Measurements from ENCODE around the gene ATXN1. TPM values are rescaled to one million over a fixed set of nuclear protein-coding genes. Genes with fewer than 3 reads are reported as not detected.
"Not testable (repeated sequence)": the region's sequence is repeated elsewhere in the genome, so short reads cannot be mapped to it uniquely, and the experiment has no call there.

The ATXN1 gene
- total RNA-seq: 14.4 and 27.2 TPM in 2 replicates

DNA sequence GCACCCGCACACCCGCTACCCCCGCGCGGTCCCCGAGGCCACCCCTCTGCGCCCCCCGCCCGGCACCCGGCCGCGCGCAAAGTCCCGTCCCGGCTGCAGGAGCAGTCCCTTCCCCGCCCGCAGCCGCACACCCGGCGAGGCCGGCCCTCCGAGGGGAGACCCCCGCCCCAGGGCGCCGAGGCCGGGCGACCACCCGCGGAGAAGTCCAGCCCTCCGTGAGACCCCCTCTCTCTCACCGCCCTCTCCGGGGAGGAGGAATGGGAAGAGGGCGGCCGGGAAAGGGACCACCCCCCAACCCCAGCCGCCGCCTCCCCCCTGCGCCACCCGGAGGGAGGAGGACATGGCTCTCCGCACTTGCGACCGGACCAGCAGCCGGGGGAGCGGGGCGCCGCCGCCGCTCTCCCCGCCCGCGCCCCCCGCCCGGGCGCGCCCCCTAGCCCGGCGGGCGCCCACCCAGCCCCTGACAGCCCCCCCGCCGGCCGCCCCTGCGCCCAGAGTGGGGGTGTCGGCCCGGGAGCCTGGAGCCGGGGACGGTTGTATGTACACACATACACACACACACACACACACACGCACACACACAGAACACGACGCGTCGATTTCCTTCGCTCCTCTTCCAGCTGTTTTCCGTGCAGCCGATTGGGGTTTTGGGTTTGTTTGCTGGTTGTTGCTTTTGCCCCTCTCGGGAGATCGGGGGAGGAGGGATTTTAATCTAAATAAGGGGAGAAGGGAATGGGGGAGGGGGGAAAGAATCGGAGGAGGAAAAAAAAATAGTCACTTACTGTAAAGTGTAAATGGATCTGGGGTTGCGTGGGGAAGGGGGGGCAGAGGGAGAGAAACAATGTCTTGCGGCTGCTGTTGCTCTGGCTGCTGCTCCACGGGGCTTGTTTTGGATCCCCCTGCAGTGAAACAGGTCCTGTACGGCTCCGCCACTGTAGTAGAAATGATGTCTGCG, at the start of gene ATXN1:
Gene ATXN1 (minus strand): TSS at position 945 of the 955 bp plus-strand sequence.
- DNase-seq (ENCODE audit: low read depth): peak; percentile 44

DNA sequence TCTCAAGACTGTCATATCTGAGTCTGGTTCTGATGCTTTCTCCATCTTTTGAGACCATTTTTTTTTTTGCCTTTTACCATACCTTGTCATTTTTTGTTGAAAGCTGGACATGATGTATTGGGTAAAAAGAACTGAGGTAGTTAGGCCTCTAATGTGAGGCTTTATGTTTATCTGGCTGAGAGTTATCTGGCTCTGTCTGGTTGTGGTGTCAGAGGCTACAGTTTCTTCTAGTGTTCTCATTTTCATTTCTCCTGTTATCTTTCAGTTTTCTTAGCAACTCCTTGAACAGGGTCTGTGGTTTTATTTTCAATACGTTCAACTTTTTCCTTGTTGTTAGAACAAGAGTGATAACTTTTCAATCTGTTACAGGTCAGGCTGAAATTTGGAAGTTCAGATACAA, 49.2 kb upstream of the ATXN1 start:
- no peak for DNase-seq (ENCODE audit: low read depth)

DNA sequence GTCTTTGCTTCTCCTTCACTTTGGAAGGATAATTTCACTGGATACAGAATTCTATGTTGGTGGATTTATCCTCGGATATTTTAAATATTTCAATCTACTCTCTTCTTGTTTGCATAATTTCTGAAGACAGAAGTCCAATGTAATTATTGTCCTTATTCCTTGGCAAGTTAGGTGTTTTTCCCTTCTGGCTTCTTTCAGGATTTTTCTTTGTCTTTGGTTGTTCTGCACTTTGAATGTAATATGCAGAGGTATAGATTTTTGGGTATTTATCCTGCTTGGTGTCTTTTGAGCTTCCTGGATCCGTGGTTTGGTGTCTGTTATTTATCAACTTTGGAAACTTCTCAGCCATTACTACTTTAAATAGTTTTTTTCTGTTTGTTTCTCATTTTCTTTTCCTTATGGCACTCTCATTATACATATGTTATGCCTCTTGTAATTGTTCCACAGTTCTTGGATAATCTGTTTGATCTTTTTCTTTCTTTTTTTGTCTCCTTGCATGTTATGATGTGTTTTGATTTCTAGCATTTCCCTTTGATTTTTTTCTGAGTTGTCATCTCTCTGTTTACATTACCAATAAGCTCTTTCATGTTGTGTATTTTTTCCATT, 48.6 kb upstream of the ATXN1 start:
- no peak for DNase-seq (ENCODE audit: low read depth)

DNA sequence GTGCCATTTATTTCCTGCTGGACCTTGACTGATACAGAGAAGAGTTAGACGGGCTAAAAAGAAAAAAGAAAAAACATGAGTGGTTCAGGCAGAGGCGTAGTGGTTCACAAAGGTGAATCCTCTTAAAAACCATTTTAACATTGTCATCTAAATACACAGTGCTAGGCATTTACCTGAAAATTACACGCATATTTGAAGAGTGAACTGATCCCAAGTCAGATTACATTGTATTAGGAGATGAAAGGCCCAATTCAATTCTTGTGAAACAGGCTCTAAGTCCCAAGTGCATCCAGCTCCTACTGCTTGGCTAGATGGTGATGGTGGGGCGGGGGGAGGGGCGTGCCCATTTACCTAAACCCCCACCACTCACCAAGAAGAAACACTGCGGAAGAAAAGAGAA, 46.7 kb upstream of the ATXN1 start:
- DNase-seq (ENCODE audit: low read depth): no peak

DNA sequence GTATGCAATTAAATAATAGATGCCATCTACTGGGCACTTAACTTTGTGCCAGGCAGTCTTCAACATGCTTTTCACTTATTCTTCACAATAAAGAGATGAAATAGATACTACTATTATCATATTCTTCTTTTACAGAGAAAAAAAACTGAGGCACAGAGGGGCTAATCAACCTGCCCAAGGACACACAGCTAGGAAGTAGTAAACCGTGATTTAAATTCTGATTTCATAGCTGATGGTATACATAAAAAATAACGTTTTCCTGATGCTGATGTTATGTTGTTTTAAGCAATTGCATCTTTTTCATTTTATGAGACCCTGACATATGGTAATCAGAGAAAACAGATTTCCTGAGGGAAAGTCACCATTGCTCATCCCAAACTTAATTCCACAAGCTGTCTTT, 45.1 kb upstream of the ATXN1 start:
- no peak for DNase-seq (ENCODE audit: low read depth)

GRCh38 chr6:16805243-16805950, 44.1 kb upstream of the ATXN1 start:
- DNase-seq (ENCODE audit: low read depth): peak; percentile 69

DNA sequence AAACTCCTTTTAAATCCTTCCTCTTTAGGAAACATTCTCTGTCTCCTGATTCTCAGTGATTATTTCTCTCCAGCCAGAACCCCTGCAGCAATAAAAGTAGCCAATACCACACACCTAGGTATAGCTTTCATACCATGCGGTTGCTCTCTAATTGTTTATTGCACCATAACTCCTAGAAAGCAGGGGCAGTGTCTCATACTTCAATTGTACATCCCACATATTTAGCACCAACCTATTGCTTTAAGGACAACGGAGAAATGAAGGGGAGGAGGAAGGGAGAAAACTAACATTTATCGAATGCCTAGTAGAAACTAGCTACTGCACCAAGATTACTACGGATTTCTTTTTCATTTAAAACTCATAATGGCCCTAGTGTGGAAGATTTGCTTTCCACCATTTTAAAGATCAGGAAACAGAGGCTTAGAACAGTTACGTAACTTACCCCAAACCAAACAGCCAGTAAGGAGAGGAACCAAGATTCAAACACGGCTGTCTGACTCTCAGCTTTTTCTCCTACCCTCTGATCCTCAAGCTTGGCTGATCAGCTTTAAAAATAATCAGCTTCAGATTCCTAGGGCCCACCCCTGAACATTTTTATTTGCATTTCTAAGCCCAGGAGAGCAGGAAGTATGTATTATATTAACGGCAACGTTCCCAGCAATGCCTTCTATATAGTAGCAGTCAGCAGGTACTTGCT, 43.4 kb upstream of the ATXN1 start:
- DNase-seq (ENCODE audit: low read depth): no peak

DNA sequence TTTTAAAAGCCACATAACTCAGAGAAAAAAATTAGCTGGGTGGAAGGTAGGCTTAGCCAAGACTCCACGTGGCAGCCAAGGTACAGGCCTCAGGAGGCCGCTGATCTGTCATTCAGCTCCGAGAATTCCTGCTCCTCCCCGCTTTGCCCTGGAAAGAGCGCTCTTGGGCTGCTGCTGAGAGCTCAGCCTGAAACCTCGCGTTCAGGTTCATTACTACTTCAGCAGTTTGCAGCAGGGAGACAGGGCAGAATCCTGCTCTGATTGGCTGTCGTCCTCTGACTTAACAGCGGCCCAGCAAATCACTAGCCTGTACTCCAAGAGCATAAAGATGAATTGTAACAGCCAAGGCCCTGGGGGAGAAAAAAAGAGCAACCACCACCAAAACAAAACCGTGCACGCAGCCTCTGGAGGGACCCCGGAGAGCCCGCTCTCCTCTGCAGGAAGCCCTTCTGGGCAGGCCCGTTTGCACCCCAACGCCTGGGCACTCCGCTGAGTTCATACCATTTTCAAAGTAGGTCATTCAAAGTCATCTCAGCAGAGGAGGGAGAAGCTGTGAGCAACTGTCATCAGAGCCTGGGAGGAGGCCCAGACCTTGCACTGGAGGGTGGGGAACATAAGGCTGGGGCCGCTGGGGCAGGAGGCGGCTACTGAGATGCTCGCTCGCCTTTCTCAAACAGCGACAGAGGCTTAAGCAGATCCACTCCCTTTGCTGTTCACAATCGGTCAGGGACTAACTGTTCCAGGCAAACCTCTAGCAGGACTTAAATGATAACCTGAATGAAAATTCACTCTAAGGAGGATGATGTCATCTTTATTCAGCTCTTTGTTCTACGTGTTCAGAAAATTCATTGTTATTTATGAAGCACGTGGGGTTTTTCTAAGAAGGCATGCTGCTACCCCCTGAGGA, 42.3 kb upstream of the ATXN1 start:
- peak; percentile 81 for DNase-seq (ENCODE audit: low read depth)

GRCh38 chr6:16802071-16802470, 40.8 kb upstream of the ATXN1 start:
- no peak for DNase-seq (ENCODE audit: low read depth)

DNA sequence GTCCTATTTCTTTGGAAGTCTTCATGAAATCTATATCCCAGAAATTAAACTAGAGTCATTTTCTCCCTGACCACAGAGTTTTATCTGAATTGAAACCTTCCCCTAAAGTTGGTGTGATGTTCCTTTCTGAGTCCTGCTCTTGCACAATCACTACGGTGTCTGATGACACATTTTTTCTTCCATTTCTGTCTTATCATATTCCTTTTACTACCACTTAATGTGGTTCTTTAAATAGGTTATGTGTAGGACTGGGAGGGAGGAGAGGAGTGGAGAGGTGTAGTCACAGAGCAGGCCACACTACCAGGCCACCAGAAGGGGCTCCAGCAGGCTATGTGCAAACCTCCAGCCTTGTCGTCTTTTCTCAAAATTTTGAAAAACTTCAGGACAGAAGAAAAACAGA, 39.7 kb upstream of the ATXN1 start:
- no peak for DNase-seq (ENCODE audit: low read depth)

GRCh38 chr6:16800341-16800740, 39.1 kb upstream of the ATXN1 start:
- no peak for DNase-seq (ENCODE audit: low read depth)

GRCh38 chr6:16799279-16800193, 38.3 kb upstream of the ATXN1 start:
- DNase-seq (ENCODE audit: low read depth): no peak

DNA sequence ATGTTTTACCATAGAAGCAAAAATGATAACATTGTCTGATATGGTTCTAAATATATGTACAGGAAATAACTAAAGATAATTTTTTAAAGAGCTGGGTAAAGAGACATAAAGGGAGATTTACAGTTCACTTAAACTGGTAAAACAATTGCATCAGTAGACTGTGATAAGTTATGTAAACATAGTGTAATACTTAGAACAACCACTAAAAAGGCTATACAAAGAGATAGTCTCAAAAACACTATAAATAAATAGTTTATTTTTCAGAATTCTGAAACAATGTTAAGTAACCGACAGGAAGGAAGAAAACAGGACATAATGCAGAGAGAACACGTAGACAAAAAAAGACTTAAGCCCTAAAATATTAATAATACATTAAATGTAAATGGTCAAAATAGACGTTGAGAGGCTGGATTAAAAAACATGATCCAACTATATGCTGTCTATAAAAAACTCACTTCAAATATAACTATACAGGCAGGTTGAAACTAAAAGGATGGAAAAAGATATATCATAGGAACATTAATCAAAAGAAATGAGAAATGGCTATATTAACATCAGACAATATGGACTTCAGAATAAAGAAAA, 32.7 kb upstream of the ATXN1 start:
- DNase-seq (ENCODE audit: low read depth): no peak

- no peak for DNase-seq (ENCODE audit: low read depth)
Observed at GRCh38 chr6:16789329-16790038, 28.2 kb upstream of the ATXN1 start.

DNA sequence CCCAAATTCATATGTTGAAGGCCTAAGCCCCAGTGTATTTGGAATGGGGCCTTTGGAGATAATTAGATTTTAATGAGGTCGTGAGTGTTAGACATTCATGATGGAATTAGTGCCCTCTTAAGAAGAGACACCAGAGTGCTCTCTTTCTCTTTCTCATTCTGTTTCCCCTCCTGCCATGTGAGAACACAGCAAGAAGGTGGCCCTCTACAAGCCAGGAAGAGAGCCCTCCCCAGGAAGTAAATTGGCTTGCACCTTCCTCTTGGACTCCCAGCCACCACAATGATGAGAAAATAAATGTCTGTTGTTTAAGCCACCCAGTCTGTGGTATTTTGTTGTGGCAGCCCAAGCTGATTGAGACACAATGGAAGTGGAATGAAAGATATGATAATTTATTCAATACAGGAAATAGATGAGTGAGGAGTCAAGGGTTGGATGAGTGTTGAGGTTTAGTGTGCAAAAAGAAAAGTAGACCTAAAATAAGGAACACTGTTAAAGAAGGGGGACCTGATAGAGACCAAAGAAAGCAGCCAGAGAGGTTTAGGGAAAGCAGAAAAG, 25.9 kb upstream of the ATXN1 start:
- no peak for DNase-seq (ENCODE audit: low read depth)

DNA sequence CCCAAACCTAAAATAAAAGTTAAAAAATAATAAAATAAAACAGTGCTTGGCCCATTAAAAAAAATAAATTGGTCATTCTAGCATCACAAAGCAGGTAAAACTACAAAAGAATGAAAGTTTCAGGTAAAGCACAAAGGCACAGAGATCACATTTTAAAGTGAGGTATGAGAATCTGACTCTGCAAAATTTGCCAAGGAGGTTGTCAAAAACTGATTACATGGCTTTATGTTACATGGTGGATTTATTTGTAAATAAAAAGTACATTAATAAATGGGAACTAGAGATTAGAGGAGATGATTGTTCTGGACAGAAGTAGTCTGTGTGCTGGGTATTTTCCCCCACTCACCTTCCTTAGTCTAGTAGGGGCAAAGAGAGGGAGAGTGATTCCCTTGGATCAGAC, 24.2 kb upstream of the ATXN1 start:
- no peak for DNase-seq (ENCODE audit: low read depth)

DNA sequence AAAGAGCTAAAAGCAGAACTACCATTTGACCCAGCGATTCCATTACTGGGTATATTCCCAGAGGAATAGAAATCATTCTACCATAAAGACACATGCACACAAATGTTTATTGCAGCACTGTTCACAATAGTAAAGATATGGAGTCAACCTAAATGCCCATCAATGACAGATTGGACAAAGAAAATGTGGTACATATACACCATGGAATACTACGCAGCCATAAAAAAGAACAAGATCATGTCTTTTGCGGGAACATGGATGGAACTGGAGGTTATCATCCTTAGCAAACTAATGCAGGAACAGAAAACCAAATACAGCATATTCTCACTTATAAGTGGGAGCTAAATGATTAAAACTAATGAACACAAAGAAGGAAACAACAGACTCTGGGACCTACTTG, 23.7 kb upstream of the ATXN1 start:
- DNase-seq (ENCODE audit: low read depth): not testable (repeated sequence)

GRCh38 chr6:16783952-16784565, 22.8 kb upstream of the ATXN1 start:
- no peak for DNase-seq (ENCODE audit: low read depth)
